Measurements from ENCODE around the gene KIF16B. TPM values are rescaled to one million over a fixed set of nuclear protein-coding genes. Genes with fewer than 3 reads are reported as not detected.

Gene KIF16B
- total RNA-seq, 1 experiment from 2014 or later: 7.0 TPM

- TF ChIP-seq TCF7L2 (IDR thresholded peaks at IDR 0.05; ENCODE audit: borderline replicate concordance, extremely low read depth, insufficient read depth, insufficient read length) (no peak), REST (IDR thresholded peaks at IDR 0.05; ENCODE audit: low read depth) (no peak), SP1 (IDR thresholded peaks at IDR 0.05; ENCODE audit: low read depth) (no peak), SIN3A (IDR thresholded peaks at IDR 0.05; ENCODE audit: low read depth) (no peak), ZFX (IDR thresholded peaks at IDR 0.05) (no peak), POLR2AphosphoS5 (IDR thresholded peaks at IDR 0.05; ENCODE audit: low read depth, low read length) (no peak), ELF1 (IDR thresholded peaks at IDR 0.05; ENCODE audit: borderline replicate concordance, low read depth) (no peak), CBX3 (IDR thresholded peaks at IDR 0.05; ENCODE audit: low read depth) (no peak)
- DNase-seq (ENCODE audit: low read depth, low spot score): no peak
- Histone ChIP-seq H3K27me3 (ENCODE audit: insufficient read depth, low read length) (no peaks in the 10 kb centered on the region), H3K79me2 (ENCODE audit: insufficient read depth, low read length) (no peaks in the 10 kb centered on the region), H3K4me1 (ENCODE audit: control insufficient read depth in 1 of 2, insufficient read depth in 2 of 2, low read length in 2 of 2) (no peaks in the 10 kb centered on the region), H4K20me1 (ENCODE audit: insufficient read depth) (no peaks in the 10 kb centered on the region), H3K4me2 (ENCODE audit: low read length) (no peak overlapping the region), H3K9ac (ENCODE audit: low read length) (no peak overlapping the region), H3K4me3 (replicated peaks in 1 of 2; ENCODE audit: low read depth in 1 of 2, low read length in 2 of 2) (no peak overlapping the region), H3K9me3 (ENCODE audit: control insufficient read depth in 1 of 2, insufficient read depth in 1 of 2, low read depth in 1 of 2, low read length in 2 of 2) (no peaks in the 10 kb centered on the region), H3K27ac (ENCODE audit: low read depth, low read length) (no peak overlapping the region), H3K36me3 (ENCODE audit: control insufficient read depth in 1 of 2, insufficient read depth in 2 of 2, low read length in 2 of 2) (no peaks in the 10 kb centered on the region), H2AFZ (ENCODE audit: low read depth, low read length, poor library complexity, severe bottlenecking) (no peak overlapping the region), H3K9me2 (ENCODE audit: insufficient read depth) (no peaks in the 10 kb centered on the region)
- POLR2A ChIA-PET: no interaction called here
- RAD21 ChIA-PET (ENCODE audit: low non-redundant PET in 1 of 2, low total read pairs in 2 of 2, uncharacterized antibody in 2 of 2, unreplicated experiment in 2 of 2): no interaction called here
- BruUV-seq (replicated peaks): no TSS peak
- no peak for ATAC-seq
- CTCF ChIA-PET: no interaction called here
- intact Hi-C loops (cut with micrococcal nuclease): no loop called here
Observed at GRCh38 chr20:16548068-16548672, 25.1 kb downstream of the KIF16B start.
